ENCODE results near the gene MCIDAS. TPM values are rescaled to one million over a fixed set of nuclear protein-coding genes. Genes with fewer than 3 reads are reported as not detected.

MCIDAS gene
- 0.68 and 5.6 TPM in 2 replicates for total RNA-seq (2014; rRNA removed; shearing (Covaris generic); ENCODE audit: low replicate concordance)

GRCh38 chr5:55226934-55227663 is at the start of gene MCIDAS:
Gene MCIDAS (minus strand): TSS chr5:55227315. CDS start chr5:55227138, 177 bp downstream.
- DNase-seq (ENCODE audit: low read depth), result peak; percentile 79
- in situ Hi-C loops (cut with HindIII; ENCODE audit: low pct_unique_long_range_greater_than_20kb, low sequenced_read_pairs), result no loop called here

- in situ Hi-C loops (cut with HindIII; ENCODE audit: low pct_unique_long_range_greater_than_20kb, low sequenced_read_pairs), result no loop called here
- DNase-seq (ENCODE audit: low read depth), result peak; percentile 41
Measured at GRCh38 chr5:55276771-55277170, 49.7 kb upstream of the MCIDAS start.

- DNase-seq (ENCODE audit: low read depth), result no peak
- in situ Hi-C loops (cut with HindIII; ENCODE audit: low pct_unique_long_range_greater_than_20kb, low sequenced_read_pairs), result no loop called here
Measured at GRCh38 chr5:55258339-55258738, 31.2 kb upstream of the MCIDAS start.

GRCh38 chr5:55254802-55255201 is 27.7 kb upstream of the MCIDAS start:
- no peak for DNase-seq (ENCODE audit: low read depth)
- in situ Hi-C loops (cut with HindIII; ENCODE audit: low pct_unique_long_range_greater_than_20kb, low sequenced_read_pairs), result no loop called here

GRCh38 chr5:55250064-55250463 is 22.9 kb upstream of the MCIDAS start:
- DNase-seq (ENCODE audit: low read depth), result no peak

GRCh38 chr5:55241746-55242145 is 14.6 kb upstream of the MCIDAS start:
- no peak for DNase-seq (ENCODE audit: low read depth)
- in situ Hi-C loops (cut with HindIII; ENCODE audit: low pct_unique_long_range_greater_than_20kb, low sequenced_read_pairs), result no loop called here

More at GRCh38 chr5:55250064-55250463, 22.9 kb upstream of the MCIDAS start:
- in situ Hi-C loops (cut with HindIII; ENCODE audit: low pct_unique_long_range_greater_than_20kb, low sequenced_read_pairs), result no loop called here

- no peak for DNase-seq (ENCODE audit: low read depth)
- in situ Hi-C loops (cut with HindIII; ENCODE audit: low pct_unique_long_range_greater_than_20kb, low sequenced_read_pairs), result no loop called here
Measured at GRCh38 chr5:55236800-55237199, 9.7 kb upstream of the MCIDAS start.

- in situ Hi-C loops (cut with HindIII; ENCODE audit: low pct_unique_long_range_greater_than_20kb, low sequenced_read_pairs), result no loop called here
- DNase-seq (ENCODE audit: low read depth), result peak; percentile 64
Measured at GRCh38 chr5:55234121-55234700, 7.1 kb upstream of the MCIDAS start.

- peak; percentile 91 for DNase-seq (ENCODE audit: low read depth)
- in situ Hi-C loops (cut with HindIII; ENCODE audit: low pct_unique_long_range_greater_than_20kb, low sequenced_read_pairs), result no loop called here
Measured at GRCh38 chr5:55232985-55233928, 6.1 kb upstream of the MCIDAS start, which contains the start of gene CCNO. Gene CCNO (minus strand): TSS chr5:55233608. CDS start chr5:55233523, 85 bp downstream.

- DNase-seq (ENCODE audit: low read depth), result peak; percentile 51
- in situ Hi-C loops (cut with HindIII; ENCODE audit: low pct_unique_long_range_greater_than_20kb, low sequenced_read_pairs), result no loop called here
Measured at GRCh38 chr5:55232271-55232984, 5.3 kb upstream of the MCIDAS start.

- no peak for DNase-seq (ENCODE audit: low read depth)
- in situ Hi-C loops (cut with HindIII; ENCODE audit: low pct_unique_long_range_greater_than_20kb, low sequenced_read_pairs), result no loop called here
Measured at GRCh38 chr5:55231919-55232270, 4.8 kb upstream of the MCIDAS start.

- no peak for DNase-seq (ENCODE audit: low read depth)
- in situ Hi-C loops (cut with HindIII; ENCODE audit: low pct_unique_long_range_greater_than_20kb, low sequenced_read_pairs), result no loop called here
Measured at GRCh38 chr5:55231029-55231918, 4.2 kb upstream of the MCIDAS start.

- no peak for DNase-seq (ENCODE audit: low read depth)
- in situ Hi-C loops (cut with HindIII; ENCODE audit: low pct_unique_long_range_greater_than_20kb, low sequenced_read_pairs), result no loop called here
Measured at GRCh38 chr5:55230086-55230629, 3.0 kb upstream of the MCIDAS start.

- DNase-seq (ENCODE audit: low read depth), result no peak
- in situ Hi-C loops (cut with HindIII; ENCODE audit: low pct_unique_long_range_greater_than_20kb, low sequenced_read_pairs), result no loop called here
Measured at GRCh38 chr5:55227664-55228430, 732 bp upstream of the MCIDAS start.

- DNase-seq (ENCODE audit: low read depth), result peak; percentile 81
- in situ Hi-C loops (cut with HindIII; ENCODE audit: low pct_unique_long_range_greater_than_20kb, low sequenced_read_pairs), result no loop called here
Measured at GRCh38 chr5:55226027-55226933, 835 bp downstream of the MCIDAS start.

All from Caki2 (cell line).